Lung (tissue), 12 donors: ENCODE measurements around the gene SGK2. TPM values are rescaled to one million over a fixed set of nuclear protein-coding genes. Genes with fewer than 3 reads are reported as not detected.
"Not testable (repeated sequence)": the region's sequence is repeated elsewhere in the genome, so short reads cannot be mapped to it uniquely, and the experiment has no call there.

Experiments used
- ATAC-seq: fragments of 200-7000 bp; cut with Tn5 transposase; one replicate; pipeline ENCODE4 v1.9.1; 2020; ENCODE audit warnings: moderate number of reproducible peaks; ENCODE audit not compliant: insufficient read depth, low FRiP score
- DNase-seq, 3 donors: peaks; one replicate each; pipeline ENCODE4 v3.0.0-alpha.2; 2013 to 2017
- H3K27ac ChIP-seq, 2 donors: one replicate each; pipeline ENCODE4 v1.5.1; 2013; ENCODE audit warnings: mild to moderate bottlenecking in 2 of 2, moderate library complexity in 2 of 2, control low read depth in 1 of 2, inconsistent platforms in 1 of 2, low read depth in 1 of 2, low read length in 1 of 2
- H3K27me3 ChIP-seq, 3 donors: one replicate each; pipeline ENCODE4 v1.5.1; 2013; ENCODE audit warnings: low read length in 2 of 3; ENCODE audit not compliant: control insufficient read depth in 3 of 3, insufficient read depth in 3 of 3
- H3K36me3 ChIP-seq, 4 donors: one replicate each; pipeline ENCODE4 v1.5.1; 2013; ENCODE audit warnings: low read length in 4 of 4, mild to moderate bottlenecking in 1 of 4, moderate library complexity in 1 of 4; ENCODE audit not compliant: control insufficient read depth in 4 of 4, insufficient read depth in 4 of 4
- H3K4me1 ChIP-seq, 5 donors: one replicate each; pipeline ENCODE4 v1.5.1; 2013; ENCODE audit warnings: low read length in 5 of 5, mild to moderate bottlenecking in 2 of 5, moderate library complexity in 1 of 5; ENCODE audit not compliant: control insufficient read depth in 5 of 5, insufficient read depth in 5 of 5
- H3K4me3 ChIP-seq: one replicate; pipeline ENCODE4 v1.5.1; 2013; ENCODE audit warnings: mild to moderate bottlenecking, control low read depth, moderate library complexity
- H3K9ac ChIP-seq, 2 donors: one replicate each; pipeline ENCODE4 v1.5.1; 2013; ENCODE audit warnings: low read length in 2 of 2, control low read depth in 1 of 2; ENCODE audit not compliant: insufficient read depth in 1 of 2
- H3K9me3 ChIP-seq, 4 donors: one replicate each; pipeline ENCODE4 v1.5.1; 2013; ENCODE audit warnings: low read length in 3 of 4, mild to moderate bottlenecking in 1 of 4, moderate library complexity in 1 of 4; ENCODE audit not compliant: control insufficient read depth in 4 of 4, insufficient read depth in 3 of 4
- CTCF ChIP-seq: IDR thresholded peaks from 2 replicates; pipeline ENCODE4 v1.5.1; 2012; ENCODE audit warnings: mild to moderate bottlenecking; ENCODE audit errors: control extremely low read depth, extremely low read depth
- WGBS, 2 donors: extraction: QIAGEN DNeasy Blood & Tissue Kit; methylation state at CpG; one replicate each; pipeline ENCODE4 v1.1.7; 2013; 5-methylcytosine and 5-hydroxymethylcytosine counted together
- polyA plus RNA-seq, 2 donors: library from polyadenylated mRNA; stranded (reverse); fragments of 200-250 nt; gene quantifications; one replicate each; pipeline ENCODE4 v1.2.1, GENCODE V29; 2013
- total RNA-seq, 2 donors: library from RNA; depleted of rRNA in 1 of 2; stranded (reverse); fragments of >200 nt in 1 of 2; gene quantifications; one replicate each; pipeline ENCODE4 v1.2.1, GENCODE V29; 2014 to 2021
- donor health status: control.
- donor health status: control.
- donor health status: Bipolar disorder and iron deficiency.
- donor health status: healthy.
- donor health status: DM: yes; HTN: yes; CAD: no.

The SGK2 gene
- total and polyA plus RNA-seq, 4 donors, result 0.15 to 3.2 (median 0.96) TPM

- DNase-seq (no peak), ATAC-seq (no peak)
- H3K4me1 ChIP-seq, result no peaks in the 10 kb centered on the region
- no peaks in the 10 kb centered on the region for H3K27me3 ChIP-seq
- H3K9ac ChIP-seq, result no peak overlapping the region
- H3K4me3 ChIP-seq, result no peak overlapping the region
- H3K36me3 ChIP-seq, result peaks cover 4 to 14% (median 11%) of the 10 kb centered on the region in 4 donors
- no peak for TF ChIP-seq CTCF
- no peaks in the 10 kb centered on the region for H3K9me3 ChIP-seq
- WGBS, 2 donors, result 96% methylated on average over 9 of the region's 9 CpGs
- no peak overlapping the region for H3K27ac ChIP-seq
These were observed 46.9 kb downstream of the SGK2 start for GRCh38 chr20:43605715-43606114.

- H3K36me3 ChIP-seq, result peaks cover 4 to 15% (median 11%) of the 10 kb centered on the region in 4 donors
- H3K4me1 ChIP-seq, H3K27ac ChIP-seq, H3K9me3 ChIP-seq, H3K9ac ChIP-seq, DNase-seq, H3K27me3 ChIP-seq, ATAC-seq, H3K4me3 ChIP-seq: not testable (repeated sequence)
- WGBS, 2 donors, result 96 to 97% methylated on average over 18 to 29 of the region's 30 CpGs
These were observed 48.5 kb downstream of the SGK2 start for GRCh38 chr20:43607278-43607677.

- no peak for DNase-seq
- H3K4me1 ChIP-seq, result no peaks in the 10 kb centered on the region
- H3K9me3 ChIP-seq, result no peaks in the 10 kb centered on the region
- no peak for ATAC-seq
- 96 to 99% methylated on average over 8 of the region's 8 CpGs for WGBS, 2 donors
- peaks cover 19 to 30% (median 21%) of the 10 kb centered on the region in 4 donors for H3K36me3 ChIP-seq
- TF ChIP-seq CTCF, result no peak
- no peak overlapping the region for H3K27ac ChIP-seq
- H3K9ac ChIP-seq, result no peak overlapping the region
- no peak overlapping the region for H3K4me3 ChIP-seq
- H3K27me3 ChIP-seq, result no peaks in the 10 kb centered on the region
These were observed 72.8 kb downstream of the SGK2 start for GRCh38 chr20:43631598-43631997.

Other genes starting within 250 kb of the SGK2 start
- 100 to 1,000 TPM in 1 of 2 donors, 10 to 100 TPM in 1; 91.0 to 102 TPM for gene SRSF6, start 101.1 kb upstream of the SGK2 start, total RNA-seq
- gene SRSF6, start 101.1 kb upstream of the SGK2 start, polyA plus RNA-seq, result 10 to 100 TPM; 61.9 to 98.1 TPM
- gene L3MBTL1, start 51.3 kb upstream of the SGK2 start, total RNA-seq, result 10 to 100 TPM in 1 of 2 donors, 1 to 10 TPM in 1; 8.8 to 18.6 TPM
- 1 to 10 TPM; 1.7 to 4.4 TPM for gene L3MBTL1, start 51.3 kb upstream of the SGK2 start, polyA plus RNA-seq
- gene IFT52, start 31.9 kb downstream of the SGK2 start, total RNA-seq, result 10 to 100 TPM; 28.7 to 49.0 TPM
- gene IFT52, start 31.9 kb downstream of the SGK2 start, polyA plus RNA-seq, result 10 to 100 TPM; 16.0 to 16.2 TPM
- 1 to 10 TPM; 2.1 to 4.7 TPM for gene MYBL2, start 108.1 kb downstream of the SGK2 start, total RNA-seq
- 1 to 10 TPM; 2.1 to 4.4 TPM for gene MYBL2, start 108.1 kb downstream of the SGK2 start, polyA plus RNA-seq
- gene GTSF1L, start 168.0 kb downstream of the SGK2 start, total RNA-seq, result not detected
- gene GTSF1L, start 168.0 kb downstream of the SGK2 start, polyA plus RNA-seq, result not detected